GM10847 (cell line): ENCODE data around the gene ETDA.
"Not testable (repeated sequence)": the region's sequence is repeated elsewhere in the genome, so short reads cannot be mapped to it uniquely, and the experiment has no call there.

Source experiments
- POLR2A ChIP-seq: IDR thresholded peaks from 2 replicates; pipeline ENCODE4 v1.6.1; 2011; ENCODE audit not compliant: insufficient read length; ENCODE audit errors: extremely low read depth

The ETDA gene

GRCh38 chrX:135252011-135252518 is at the start of gene ETDA:
ETDA (plus strand) TSS chrX:135252061; CDS start chrX:135253277, 1,216 bp downstream.
- not testable (repeated sequence) for TF ChIP-seq POLR2A

- TF ChIP-seq POLR2A = no peak
Measured at GRCh38 chrX:135213200-135213844, 38.5 kb upstream of the ETDA start.

- TF ChIP-seq POLR2A = no peak
Measured at GRCh38 chrX:135256923-135257322, 5.1 kb downstream of the ETDA start.

GRCh38 chrX:135257469-135257868 is 5.6 kb downstream of the ETDA start:
- TF ChIP-seq POLR2A = no peak

GRCh38 chrX:135264206-135264605 is 12.3 kb downstream of the ETDA start:
- no peak for TF ChIP-seq POLR2A

- no peak for TF ChIP-seq POLR2A
Measured at GRCh38 chrX:135273162-135273561, 21.3 kb downstream of the ETDA start.

- TF ChIP-seq POLR2A = no peak
Measured at GRCh38 chrX:135275973-135276372, 24.1 kb downstream of the ETDA start.

- TF ChIP-seq POLR2A = no peak
Measured at GRCh38 chrX:135287266-135287823, 35.5 kb downstream of the ETDA start.

GRCh38 chrX:135295238-135295943 is 43.5 kb downstream of the ETDA start:
- no peak for TF ChIP-seq POLR2A

- TF ChIP-seq POLR2A = no peak
Measured at GRCh38 chrX:135295944-135296305, 44.1 kb downstream of the ETDA start.

GRCh38 chrX:135302269-135302873 is 50.5 kb downstream of the ETDA start:
- no peak for TF ChIP-seq POLR2A
